HG02610 (cell line): ENCODE measurements around the gene NEDD8.
"Not testable (repeated sequence)": the region's sequence is repeated elsewhere in the genome, so short reads cannot be mapped to it uniquely, and the experiment has no call there.

Experiments
- ATAC-seq: cut with Tn5 transposase; IDR thresholded peaks from one replicate; pipeline ENCODE4 v1.9.1; 2021; ENCODE audit warnings: mild to moderate bottlenecking, moderate library complexity; ENCODE audit not compliant: unreplicated experiment

NEDD8 gene

GRCh38 chr14:24228902-24229301 is 3.3 kb downstream of the NEDD8 start:
- ATAC-seq = no peak

GRCh38 chr14:24226473-24226872 is 5.7 kb downstream of the NEDD8 start:
- no peak for ATAC-seq

- ATAC-seq = no peak
Observed at GRCh38 chr14:24224618-24225071, 7.5 kb downstream of the NEDD8 start.

- not testable (repeated sequence) for ATAC-seq
Observed at GRCh38 chr14:24222987-24223386, 9.2 kb downstream of the NEDD8 start.

- ATAC-seq = no peak
Observed at GRCh38 chr14:24219521-24219920, 12.6 kb downstream of the NEDD8 start.

- ATAC-seq = no peak
Observed at GRCh38 chr14:24219080-24219479, 13.1 kb downstream of the NEDD8 start.

- not testable (repeated sequence) for ATAC-seq
Observed at GRCh38 chr14:24216876-24217275, 15.3 kb downstream of the NEDD8 start.

- ATAC-seq = no peak
Observed at GRCh38 chr14:24216345-24216699, 15.8 kb downstream of the NEDD8 start.

GRCh38 chr14:24215495-24216344 is 16.4 kb downstream of the NEDD8 start, which contains the start of gene MDP1:
TSS of gene MDP1 (minus strand) at chr14:24216066. CDS start at chr14:24215955, 111 bp downstream.
- peak; percentile 68 for ATAC-seq

- no peak for ATAC-seq
Observed at GRCh38 chr14:24213866-24214662, 18.1 kb downstream of the NEDD8 start.

- ATAC-seq = peak; percentile 80
Observed at GRCh38 chr14:24212924-24213865, 19.0 kb downstream of the NEDD8 start, which contains the start of gene CHMP4A. TSS of gene CHMP4A (minus strand) at chr14:24213488. CDS start at chr14:24213439, 49 bp downstream.

- no peak for ATAC-seq
Observed at GRCh38 chr14:24211311-24211710, 20.9 kb downstream of the NEDD8 start.

- ATAC-seq = no peak
Observed at GRCh38 chr14:24207625-24208024, 24.5 kb downstream of the NEDD8 start.

- ATAC-seq = no peak
Observed at GRCh38 chr14:24207104-24207551, 25.0 kb downstream of the NEDD8 start.

GRCh38 chr14:24206260-24207103 is 25.7 kb downstream of the NEDD8 start:
- no peak for ATAC-seq

- no peak for ATAC-seq
Observed at GRCh38 chr14:24204163-24205146, 27.7 kb downstream of the NEDD8 start.

- ATAC-seq = not testable (repeated sequence)
Observed at GRCh38 chr14:24203249-24203886, 28.8 kb downstream of the NEDD8 start.

GRCh38 chr14:24202538-24202937 is 29.6 kb downstream of the NEDD8 start:
- not testable (repeated sequence) for ATAC-seq
